SU-DHL-6 (cell line): ENCODE results near the gene ADCY5.

Experiments
- EZH2phosphoT487 ChIP-seq: fragments of 200-600 bp; sonication (generic), shearing (Covaris generic); conservative IDR thresholded peaks from 2 replicates; pipeline ENCODE4 v1.6.1; 2018; ENCODE audit warnings: mild to moderate bottlenecking, antibody characterized with exemption, low read length, moderate library complexity, mixed read lengths
- TF ChIP-seq, protein P1 (sequence below): fragments of 200-600 bp; sonication (generic); IDR thresholded peaks from one replicate; pipeline ENCODE4 v1.5.1; 2017; ENCODE audit warnings: antibody characterized with exemption, mild to moderate bottlenecking, low read length, moderate library complexity; ENCODE audit not compliant: insufficient read depth, poor library complexity, severe bottlenecking

DNA sequence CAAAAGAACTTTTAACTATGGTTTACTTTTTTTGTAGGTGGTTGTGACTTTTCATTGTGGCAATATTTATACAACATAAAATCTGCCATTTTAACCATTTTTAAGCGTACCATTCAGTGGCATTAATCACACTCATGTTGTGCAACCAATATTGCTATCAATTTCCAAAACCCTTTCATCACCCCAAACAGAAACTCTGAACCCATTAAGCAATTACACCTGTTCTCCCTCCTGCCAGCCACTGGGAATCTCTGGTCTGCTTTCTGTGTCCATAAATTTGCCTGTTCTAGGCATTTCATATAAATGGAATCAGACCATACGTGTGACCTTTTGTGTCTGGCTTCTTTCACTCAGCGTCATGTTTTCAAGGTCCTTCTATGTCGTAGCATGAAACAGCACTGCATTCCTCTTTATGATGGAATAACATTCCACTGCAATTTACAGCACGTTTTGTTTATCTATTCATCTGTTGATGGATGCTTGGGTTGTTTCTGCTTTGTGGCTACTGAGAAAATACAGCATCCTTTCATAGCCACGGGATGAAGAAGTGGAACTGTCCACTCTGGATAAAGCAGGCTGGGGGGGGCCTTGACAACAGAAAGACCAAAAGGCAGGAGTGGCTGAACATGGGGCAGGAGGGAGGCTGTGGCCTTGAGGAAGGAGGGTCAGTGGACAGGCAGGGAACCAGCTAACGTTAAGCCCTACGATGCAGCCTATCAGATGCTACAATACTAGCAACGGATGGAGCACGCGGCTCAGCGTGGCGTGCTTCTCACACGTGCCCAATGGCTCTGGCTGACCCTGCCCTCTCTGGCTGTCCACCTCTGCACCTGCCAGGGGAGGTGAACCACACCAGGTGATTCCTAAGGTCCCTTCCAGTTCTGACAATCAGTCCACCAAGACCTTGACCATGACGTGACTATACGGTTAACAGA is 136.3 kb downstream of the ADCY5 start:
- TF ChIP-seq, protein P1, sequence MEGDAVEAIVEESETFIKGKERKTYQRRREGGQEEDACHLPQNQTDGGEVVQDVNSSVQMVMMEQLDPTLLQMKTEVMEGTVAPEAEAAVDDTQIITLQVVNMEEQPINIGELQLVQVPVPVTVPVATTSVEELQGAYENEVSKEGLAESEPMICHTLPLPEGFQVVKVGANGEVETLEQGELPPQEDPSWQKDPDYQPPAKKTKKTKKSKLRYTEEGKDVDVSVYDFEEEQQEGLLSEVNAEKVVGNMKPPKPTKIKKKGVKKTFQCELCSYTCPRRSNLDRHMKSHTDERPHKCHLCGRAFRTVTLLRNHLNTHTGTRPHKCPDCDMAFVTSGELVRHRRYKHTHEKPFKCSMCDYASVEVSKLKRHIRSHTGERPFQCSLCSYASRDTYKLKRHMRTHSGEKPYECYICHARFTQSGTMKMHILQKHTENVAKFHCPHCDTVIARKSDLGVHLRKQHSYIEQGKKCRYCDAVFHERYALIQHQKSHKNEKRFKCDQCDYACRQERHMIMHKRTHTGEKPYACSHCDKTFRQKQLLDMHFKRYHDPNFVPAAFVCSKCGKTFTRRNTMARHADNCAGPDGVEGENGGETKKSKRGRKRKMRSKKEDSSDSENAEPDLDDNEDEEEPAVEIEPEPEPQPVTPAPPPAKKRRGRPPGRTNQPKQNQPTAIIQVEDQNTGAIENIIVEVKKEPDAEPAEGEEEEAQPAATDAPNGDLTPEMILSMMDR = no peak
- TF ChIP-seq EZH2phosphoT487 = no peak
